Measurements from ENCODE around the gene HLCS. TPM values are rescaled to one million over a fixed set of nuclear protein-coding genes. Genes with fewer than 3 reads are reported as not detected.

HLCS gene
- total and polyA plus RNA-seq, 7 donors, result 3.0 to 26.0 (median 12.5) TPM

GRCh38 chr21:36929622-36930021 lies 36.8 kb downstream of the HLCS start:
- WGBS, 2 donors, result 80 to 91% methylated on average over 7 of the region's 7 CpGs
- no peak for TF ChIP-seq POLR2A (IDR thresholded peaks at IDR 0.05)
- no peak for TF ChIP-seq CTCF (IDR thresholded peaks at IDR 0.05)
- TF ChIP-seq POLR2AphosphoS5 (IDR thresholded peaks at IDR 0.05), result no peak
- TF ChIP-seq EP300 (IDR thresholded peaks at IDR 0.05), result no peak
- Histone ChIP-seq H3K4me3 (no peak overlapping the region), H3K27ac (no peak overlapping the region), H3K36me3 (peaks cover 0 to 5% (median 2%) of the 10 kb centered on the region in 4 donors), H3K27me3 (no peaks in the 10 kb centered on the region), H3K4me1 (peaks cover 0 to 8% (median 0%) of the 10 kb centered on the region in 4 donors), H3K9me3 (no peaks in the 10 kb centered on the region)
- no peak for DNase-seq
- intact Hi-C loops (cut with DNase I), result loop anchor here (10.0 kb wide), 1 partner anchor 505 kb away; no protein-coding TSS in a partner anchor

GRCh38 chr21:36928960-36929359 lies 37.5 kb downstream of the HLCS start:
- Histone ChIP-seq H3K36me3 (peaks cover 0 to 5% (median 2%) of the 10 kb centered on the region in 4 donors), H3K4me1 (peaks cover 0 to 8% (median 0%) of the 10 kb centered on the region in 4 donors), H3K27ac (no peak overlapping the region), H3K27me3 (no peaks in the 10 kb centered on the region), H3K9me3 (no peaks in the 10 kb centered on the region), H3K4me3 (no peak overlapping the region)
- TF ChIP-seq POLR2A (IDR thresholded peaks at IDR 0.05), result no peak
- no peak for TF ChIP-seq CTCF (IDR thresholded peaks at IDR 0.05)
- no peak for TF ChIP-seq POLR2AphosphoS5 (IDR thresholded peaks at IDR 0.05)
- TF ChIP-seq EP300 (IDR thresholded peaks at IDR 0.05), result no peak
- WGBS, 2 donors, result 90 to 92% methylated on average over 5 of the region's 5 CpGs
- intact Hi-C loops (cut with DNase I), result loop anchor here (10.0 kb wide), 1 partner anchor 504 kb away; no protein-coding TSS in a partner anchor
- DNase-seq, result no peak

GRCh38 chr21:36927719-36928117 lies 38.8 kb downstream of the HLCS start:
- intact Hi-C loops (cut with DNase I), result loop anchor here (1.0 to 10.0 kb wide), 3 partner anchors 297 to 503 kb away; no protein-coding TSS in a partner anchor
- Histone ChIP-seq H3K36me3 (peaks cover 0 to 4% (median 0%) of the 10 kb centered on the region in 4 donors), H3K27me3 (no peaks in the 10 kb centered on the region), H3K4me1 (peaks cover 0 to 8% (median 0%) of the 10 kb centered on the region in 4 donors), H3K27ac (no peak overlapping the region), H3K4me3 (no peak overlapping the region), H3K9me3 (no peaks in the 10 kb centered on the region)
- 8 to 21% methylated on average over 4 of the region's 4 CpGs for WGBS, 2 donors
- peak; percentile 80 for DNase-seq
- TF ChIP-seq CTCF (IDR thresholded peaks at IDR 0.05) (peak; percentile 61 to 87 (median 78)), POLR2AphosphoS5 (IDR thresholded peaks at IDR 0.05) (no peak)

- Histone ChIP-seq H3K27ac (no peak overlapping the region), H3K9me3 (no peaks in the 10 kb centered on the region), H3K36me3 (peaks cover 0 to 4% (median 0%) of the 10 kb centered on the region in 4 donors), H3K4me3 (no peak overlapping the region), H3K4me1 (peaks cover 0 to 8% (median 0%) of the 10 kb centered on the region in 4 donors), H3K27me3 (no peaks in the 10 kb centered on the region)
- TF ChIP-seq POLR2AphosphoS5 (IDR thresholded peaks at IDR 0.05) (no peak), POLR2A (IDR thresholded peaks at IDR 0.05) (no peak), EP300 (IDR thresholded peaks at IDR 0.05) (no peak), CTCF (IDR thresholded peaks at IDR 0.05) (no peak)
- intact Hi-C loops (cut with DNase I), result loop anchor here (1.0 to 10.0 kb wide), 3 partner anchors 296 to 502 kb away; no protein-coding TSS in a partner anchor
- DNase-seq, result no peak
- 17 to 65% methylated on average over 17 of the region's 17 CpGs for WGBS, 2 donors
These were observed 39.3 kb downstream of the HLCS start for GRCh38 chr21:36926989-36927718.

All from sigmoid colon (tissue), 7 donors.